MV-4-11 (cell line): ENCODE data around the gene SYNDIG1.

Experiments used
- DNase-seq: peaks from one replicate; lab custom pipeline; 2025; lab: John Stamatoyannopoulos, UW

SYNDIG1 gene

DNA sequence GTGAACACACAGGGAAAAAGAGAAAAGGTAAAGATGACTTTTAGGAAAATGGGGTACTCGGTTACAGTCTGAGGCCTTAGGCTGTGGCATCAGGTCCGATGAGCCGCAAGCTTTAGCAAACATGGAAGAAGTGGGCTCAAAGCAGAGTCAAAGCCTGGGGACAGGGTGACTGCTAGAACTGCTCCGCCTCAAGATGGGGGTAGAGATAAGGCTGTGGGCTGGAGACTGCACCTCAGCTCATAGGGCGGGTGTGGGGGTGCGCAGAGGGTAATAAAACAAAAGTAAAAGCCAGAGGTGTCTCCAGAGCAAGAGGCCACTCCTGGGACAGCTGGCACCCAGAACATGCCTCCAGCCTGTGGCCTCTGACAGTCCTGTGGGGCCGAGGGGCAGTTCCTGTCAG is 21.3 kb upstream of the SYNDIG1 start:
- no peak for DNase-seq

- DNase-seq: peak; percentile 37
These were observed 20.3 kb upstream of the SYNDIG1 start for GRCh38 chr20:24449026-24449720.

- DNase-seq: no peak
These were observed 19.3 kb upstream of the SYNDIG1 start for GRCh38 chr20:24450177-24450576.

- DNase-seq: no peak
These were observed 18.6 kb upstream of the SYNDIG1 start for GRCh38 chr20:24450624-24451376.

DNA sequence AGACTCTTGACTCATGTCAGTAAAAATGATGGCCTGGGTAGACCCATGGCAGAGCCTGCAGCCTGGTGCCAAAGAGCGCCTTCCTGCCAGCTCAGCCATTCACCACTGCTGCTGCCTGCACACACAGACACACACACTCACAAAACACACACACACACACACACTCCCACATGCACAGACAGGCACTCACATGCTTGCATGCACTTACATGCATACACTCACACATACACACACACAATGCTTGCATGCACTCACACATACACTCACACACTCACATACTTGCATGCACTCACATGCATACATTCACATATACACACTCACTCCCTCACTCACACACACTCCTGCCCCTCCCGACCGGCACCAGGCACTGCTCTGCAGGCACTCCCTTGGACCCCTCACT is 18.0 kb upstream of the SYNDIG1 start:
- DNase-seq: no peak

GRCh38 chr20:24452016-24452415 is 17.4 kb upstream of the SYNDIG1 start:
- no peak for DNase-seq

GRCh38 chr20:24452498-24453127 is 16.8 kb upstream of the SYNDIG1 start:
- no peak for DNase-seq

DNA sequence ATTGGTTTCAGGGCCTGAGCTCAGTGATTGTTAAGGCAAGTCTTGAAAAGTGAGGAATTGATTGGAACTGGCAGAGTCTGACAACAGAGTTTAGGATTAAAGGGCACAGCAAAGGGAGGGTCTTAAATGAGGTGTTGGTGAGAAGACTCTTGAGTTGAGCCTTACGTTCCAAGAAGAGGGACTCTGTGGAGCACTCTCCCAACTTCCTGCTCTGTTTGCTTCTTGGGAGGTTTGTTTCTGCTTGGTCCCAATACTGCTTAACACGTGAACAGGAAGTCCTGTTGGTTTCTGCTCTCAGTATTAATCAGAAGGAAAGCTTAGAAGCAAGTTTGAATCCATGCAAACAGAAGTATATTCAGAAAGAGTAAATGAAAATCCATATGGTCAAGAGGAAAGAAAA is 15.6 kb upstream of the SYNDIG1 start:
- peak; percentile 55 for DNase-seq

- no peak for DNase-seq
These were observed 14.3 kb upstream of the SYNDIG1 start for GRCh38 chr20:24455081-24455480.

DNA sequence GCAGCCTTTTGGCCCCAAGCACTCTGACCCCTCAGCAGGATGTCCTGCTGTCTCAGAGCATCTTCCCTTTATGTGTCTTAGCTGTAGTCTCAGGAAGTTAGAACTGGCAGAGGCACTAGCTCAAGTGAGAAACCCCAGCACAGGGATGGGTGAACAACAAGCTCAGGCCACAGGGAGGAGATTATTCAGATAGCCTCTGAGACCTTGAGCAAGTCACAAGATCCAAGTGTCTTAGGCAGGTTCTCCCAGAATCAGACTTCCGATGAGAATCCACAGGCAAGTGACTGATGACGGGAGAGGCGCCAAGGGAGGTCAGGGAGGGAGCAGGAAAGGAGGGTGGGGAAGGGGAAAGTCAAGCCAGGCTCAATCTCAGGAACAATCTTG is 13.0 kb upstream of the SYNDIG1 start:
- DNase-seq: no peak

GRCh38 chr20:24458436-24458835 is 11.0 kb upstream of the SYNDIG1 start:
- no peak for DNase-seq

DNA sequence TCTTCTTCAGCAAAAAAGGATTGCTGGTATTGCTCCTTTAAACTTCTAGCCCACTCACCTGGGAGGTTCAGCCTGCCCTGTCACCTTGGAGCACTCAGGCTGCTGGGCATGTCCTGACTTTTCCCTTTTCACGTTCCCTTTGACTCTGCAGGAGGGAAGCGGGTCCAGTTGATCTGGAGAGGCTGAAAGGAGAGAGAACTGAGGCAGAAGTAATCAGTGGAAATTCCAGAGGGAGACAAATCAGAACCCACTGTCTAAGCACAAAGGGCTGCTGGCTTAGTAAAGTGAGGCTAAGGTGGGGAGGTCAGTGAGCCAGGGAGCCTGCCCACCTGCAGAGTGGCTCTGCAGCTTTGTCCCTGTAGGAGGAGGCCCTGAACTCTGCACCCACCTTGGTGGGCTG is 9.7 kb upstream of the SYNDIG1 start:
- DNase-seq: no peak

GRCh38 chr20:24460712-24461111 is 8.7 kb upstream of the SYNDIG1 start:
- no peak for DNase-seq

GRCh38 chr20:24461848-24462247 is 7.6 kb upstream of the SYNDIG1 start:
- no peak for DNase-seq

GRCh38 chr20:24462460-24463010 is 6.9 kb upstream of the SYNDIG1 start:
- no peak for DNase-seq

DNA sequence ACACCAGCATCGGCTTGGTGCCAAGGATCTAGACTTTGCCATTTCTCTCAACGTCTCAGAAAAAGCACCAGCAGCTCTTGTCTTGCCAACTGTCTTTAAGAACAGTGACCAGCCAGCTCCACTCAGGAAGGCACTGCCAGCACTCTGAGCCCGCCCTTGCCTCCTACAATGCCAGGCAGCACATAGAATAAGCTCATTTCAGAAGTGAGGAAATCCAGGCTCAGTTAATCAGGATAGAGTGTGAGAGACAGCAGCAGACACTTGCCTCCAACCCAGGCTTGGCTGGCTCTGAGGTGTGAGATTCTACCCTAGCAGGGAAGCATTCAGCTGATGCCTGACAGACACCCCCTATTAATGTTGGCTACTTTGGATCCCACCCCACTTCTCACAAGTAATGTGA is 4.3 kb upstream of the SYNDIG1 start:
- DNase-seq: no peak

- no peak for DNase-seq
These were observed 3.7 kb upstream of the SYNDIG1 start for GRCh38 chr20:24465730-24466129.

GRCh38 chr20:24468401-24469115 is 871 bp upstream of the SYNDIG1 start:
- no peak for DNase-seq

DNA sequence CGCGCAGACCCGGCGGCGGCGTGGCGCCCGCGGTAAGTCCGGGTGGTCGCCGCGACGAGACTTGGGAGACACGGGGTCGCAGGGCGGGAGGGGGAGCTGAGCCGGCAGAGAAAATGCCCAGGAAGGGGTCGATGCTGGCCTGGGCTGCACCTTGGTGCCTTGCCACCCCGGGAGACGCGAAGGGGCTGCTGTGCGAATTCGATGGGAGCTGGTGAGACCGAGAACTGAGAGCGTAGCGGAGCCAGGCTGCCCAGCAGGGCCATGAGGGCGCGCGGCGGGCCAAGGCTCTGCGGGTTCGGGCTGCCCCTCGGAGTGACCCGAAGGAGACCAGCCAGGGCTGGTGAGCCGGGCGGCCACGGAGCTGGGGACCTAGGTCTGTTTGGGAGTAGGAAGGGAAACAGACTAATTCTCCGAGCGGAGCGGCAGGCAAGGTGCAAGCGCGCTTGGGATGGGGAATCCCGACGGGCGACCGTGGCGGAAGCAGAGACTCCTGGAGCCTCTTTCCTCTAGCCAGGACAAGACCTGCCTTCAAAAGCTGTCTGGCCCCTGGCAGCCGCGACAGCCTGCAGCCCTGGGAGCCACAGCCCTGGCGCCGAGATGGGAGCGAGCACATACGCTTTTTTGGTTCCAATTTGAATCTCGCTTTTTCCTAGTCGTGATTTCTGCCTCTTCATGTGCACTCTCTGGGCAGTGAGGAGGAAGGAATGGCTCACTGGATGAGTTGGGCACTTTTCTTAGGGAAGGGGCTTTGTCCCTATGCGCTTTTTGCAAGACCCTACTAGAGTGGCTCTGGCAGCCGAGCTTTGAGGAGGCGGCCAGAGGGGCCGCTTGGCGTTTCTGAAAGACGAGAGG is 691 bp downstream of the SYNDIG1 start:
- no peak for DNase-seq

GRCh38 chr20:24470746-24471582 is 1.5 kb downstream of the SYNDIG1 start:
- no peak for DNase-seq
